Esophagus muscularis mucosa (tissue), 4 donors: ENCODE measurements around the gene CTDSP2. TPM values are rescaled to one million over a fixed set of nuclear protein-coding genes. Genes with fewer than 3 reads are reported as not detected.
"Not testable (repeated sequence)": the region's sequence is repeated elsewhere in the genome, so short reads cannot be mapped to it uniquely, and the experiment has no call there.

ENCODE experiments used
- DNase-seq: peaks from one replicate; pipeline ENCODE4 v3.0.0-alpha.2; 2017; ENCODE audit errors: extremely low spot score
- H3K27ac ChIP-seq, 4 donors: fragments of 200-600 bp; sonication (generic); replicated peaks in 1 of 4; 1 replicate in 3 of 4; 2 replicates in 1 of 4; pipeline ENCODE4 v1.5.1; 2016 to 2019; ENCODE audit warnings: mild to moderate bottlenecking in 1 of 4
- H3K27me3 ChIP-seq, 4 donors: fragments of 200-600 bp; sonication (generic); one replicate each; pipeline versions ENCODE4 v1.5.1 to v1.6.0; 2016 to 2019
- H3K36me3 ChIP-seq, 4 donors: fragments of 200-600 bp; sonication (generic); one replicate each; pipeline ENCODE4 v1.5.1; 2016 to 2019
- H3K4me1 ChIP-seq, 4 donors: fragments of 200-600 bp; sonication (generic); one replicate each; pipeline ENCODE4 v1.5.1; 2016 to 2019
- H3K4me3 ChIP-seq, 4 donors: fragments of 200-600 bp; sonication (generic); 1 replicate in 2 of 4; 2 replicates in 2 of 4; pipeline ENCODE4 v1.5.1; 2016 to 2019; ENCODE audit warnings: mild to moderate bottlenecking in 4 of 4, moderate library complexity in 1 of 4
- H3K9me3 ChIP-seq, 4 donors: fragments of 200-600 bp; sonication (generic); 1 replicate in 3 of 4; 2 replicates in 1 of 4; pipeline ENCODE4 v1.5.1; 2016 to 2019
- CTCF ChIP-seq, 3 experiments: fragments of 200-600 bp in 2 of 3; fragments of 450-650 bp in 1 of 3; sonication (generic) in 2 of 3; IDR thresholded peaks; one replicate each; pipeline ENCODE4 v1.5.1; 2017 to 2019; ENCODE audit warnings: antibody characterized with exemption in 3 of 3, mild to moderate bottlenecking in 2 of 3, moderate library complexity in 1 of 3
- EP300 ChIP-seq: sonication (generic); formaldehyde crosslinking; IDR thresholded peaks from one replicate; pipeline ENCODE4 v1.6.1; 2017; ENCODE audit warnings: antibody characterized with exemption
- POLR2A ChIP-seq: fragments of 450-650 bp; IDR thresholded peaks from one replicate; pipeline ENCODE4 v1.6.1; 2017; ENCODE audit warnings: antibody characterized with exemption, moderate library complexity, mild to moderate bottlenecking, low read depth
- POLR2AphosphoS5 ChIP-seq, 2 donors: sonication (generic); formaldehyde crosslinking; IDR thresholded peaks; one replicate each; pipeline ENCODE4 v1.6.1; 2017; ENCODE audit warnings: antibody characterized with exemption in 2 of 2
- WGBS: methylation state at CpG from one replicate; pipeline ENCODE4 v1.1.5; 2018; 5-methylcytosine and 5-hydroxymethylcytosine counted together
- intact Hi-C: fragments of 100-400 bp; cut with DNase I; formaldehyde crosslinking; loops from one replicate; pipeline ENCODE4 v1.15.1; 2023
- total RNA-seq, 4 donors: library from RNA; depleted of rRNA; stranded (reverse); fragments of >200 nt; gene quantifications; one replicate each; pipeline versions ENCODE4 v1.1.0 to v1.2.1, GENCODE V29; 2016

The CTDSP2 gene
- total RNA-seq, 4 donors from 2014 or later: 127 to 249 (median 196) TPM

GRCh38 chr12:57817990-57818331 is 28.6 kb downstream of the CTDSP2 start:
- H3K4me3 ChIP-seq, DNase-seq, H3K27me3 ChIP-seq, intact Hi-C loops, H3K9me3 ChIP-seq: not testable (repeated sequence)
- Histone ChIP-seq H3K36me3 (peaks cover 28 to 54% (median 43%) of the 10 kb centered on the region in 4 donors), H3K27ac (peak overlapping the region; percentile 1 to 68 (median 50)), H3K4me1 (peaks cover 54 to 83% (median 80%) of the 10 kb centered on the region in 4 donors)
- WGBS: 57% methylated on average over 1 of the region's 3 CpGs

- peak overlapping the region; percentile 1 to 68 (median 50) for H3K27ac ChIP-seq
- 80% methylated on average over 8 of the region's 8 CpGs for WGBS
- no peak overlapping the region for H3K4me3 ChIP-seq
- TF ChIP-seq EP300: no peak
- H3K9me3 ChIP-seq: no peaks in the 10 kb centered on the region
- peaks cover 51 to 77% (median 75%) of the 10 kb centered on the region in 4 donors for H3K4me1 ChIP-seq
- peaks cover 22 to 54% (median 43%) of the 10 kb centered on the region in 4 donors for H3K36me3 ChIP-seq
- intact Hi-C loops: no loop called here
- H3K27me3 ChIP-seq: no peaks in the 10 kb centered on the region
- no peak for DNase-seq
These were observed 29.1 kb downstream of the CTDSP2 start for GRCh38 chr12:57817261-57817989.

GRCh38 chr12:57816855-57817151 is 29.7 kb downstream of the CTDSP2 start:
- Histone ChIP-seq H3K36me3 (peaks cover 16 to 54% (median 43%) of the 10 kb centered on the region in 4 donors), H3K4me1 (peaks cover 46 to 71% (median 68%) of the 10 kb centered on the region in 4 donors), H3K27ac (peak overlapping the region; percentile 6 to 68 (median 31)), H3K4me3 (no peak overlapping the region), H3K27me3 (no peaks in the 10 kb centered on the region), H3K9me3 (no peaks in the 10 kb centered on the region)
- intact Hi-C loops: no loop called here
- DNase-seq: no peak
- no peak for TF ChIP-seq CTCF (IDR thresholded peaks at IDR 0.05)
- TF ChIP-seq POLR2A: no peak
- no peak for TF ChIP-seq POLR2AphosphoS5 (IDR thresholded peaks at IDR 0.05)
- TF ChIP-seq EP300: no peak
- 50% methylated on average over 5 of the region's 5 CpGs for WGBS

GRCh38 chr12:57816001-57816854 is 30.3 kb downstream of the CTDSP2 start:
- 54% methylated on average over 3 of the region's 3 CpGs for WGBS
- Histone ChIP-seq H3K36me3 (peaks cover 13 to 54% (median 43%) of the 10 kb centered on the region in 4 donors), H3K9me3 (no peaks in the 10 kb centered on the region), H3K27ac (peak overlapping the region; percentile 6 to 68 (median 31)), H3K27me3 (no peaks in the 10 kb centered on the region), H3K4me3 (no peak overlapping the region), H3K4me1 (peaks cover 44 to 65% (median 63%) of the 10 kb centered on the region in 4 donors)
- no peak for DNase-seq
- no peak for TF ChIP-seq CTCF (IDR thresholded peaks at IDR 0.05)
- TF ChIP-seq POLR2A: no peak
- TF ChIP-seq POLR2AphosphoS5 (IDR thresholded peaks at IDR 0.05): peak in 1 of 2 donors; percentile 22
- TF ChIP-seq EP300: no peak
- intact Hi-C loops: no loop called here

- 84% methylated on average over 7 of the region's 13 CpGs for WGBS
- Histone ChIP-seq H3K27ac (peak overlapping the region in 1 of 4 donors; percentile 16), H3K36me3 (peaks cover 4 to 54% (median 42%) of the 10 kb centered on the region in 4 donors), H3K27me3 (no peaks in the 10 kb centered on the region), H3K9me3 (no peaks in the 10 kb centered on the region), H3K4me1 (peaks cover 44 to 66% (median 64%) of the 10 kb centered on the region in 4 donors), H3K4me3 (no peak overlapping the region)
- TF ChIP-seq CTCF (IDR thresholded peaks at IDR 0.05): no peak
- no peak for DNase-seq
- intact Hi-C loops: no loop called here
These were observed 31.1 kb downstream of the CTDSP2 start for GRCh38 chr12:57815177-57816000.
